Measurements from ENCODE around the gene CCL4.

DNA sequence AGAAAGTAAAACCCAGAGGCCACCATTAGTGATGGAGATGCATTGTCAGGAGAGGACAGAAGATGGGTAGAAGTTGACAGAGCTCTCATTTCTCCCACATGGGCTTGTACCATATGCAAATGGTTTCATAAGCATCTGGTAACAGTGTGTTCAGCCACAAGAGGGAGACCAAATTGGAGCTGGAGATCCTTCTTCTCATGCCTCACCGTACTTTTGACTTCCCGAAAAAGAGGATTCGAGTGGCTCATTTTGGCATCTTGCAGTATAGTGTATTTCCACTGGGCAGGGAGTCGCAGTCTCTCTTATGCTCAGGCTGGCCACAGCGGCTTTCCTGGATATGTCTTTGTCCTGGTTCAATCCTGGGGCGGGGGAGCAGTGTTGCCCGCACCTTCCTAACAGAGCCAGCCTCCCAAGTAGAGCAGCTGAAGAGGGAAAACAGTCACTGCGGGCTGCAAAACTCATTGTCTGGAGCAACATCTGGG lies 49.1 kb downstream of the CCL4 start:
- TF ChIP-seq, protein P1, sequence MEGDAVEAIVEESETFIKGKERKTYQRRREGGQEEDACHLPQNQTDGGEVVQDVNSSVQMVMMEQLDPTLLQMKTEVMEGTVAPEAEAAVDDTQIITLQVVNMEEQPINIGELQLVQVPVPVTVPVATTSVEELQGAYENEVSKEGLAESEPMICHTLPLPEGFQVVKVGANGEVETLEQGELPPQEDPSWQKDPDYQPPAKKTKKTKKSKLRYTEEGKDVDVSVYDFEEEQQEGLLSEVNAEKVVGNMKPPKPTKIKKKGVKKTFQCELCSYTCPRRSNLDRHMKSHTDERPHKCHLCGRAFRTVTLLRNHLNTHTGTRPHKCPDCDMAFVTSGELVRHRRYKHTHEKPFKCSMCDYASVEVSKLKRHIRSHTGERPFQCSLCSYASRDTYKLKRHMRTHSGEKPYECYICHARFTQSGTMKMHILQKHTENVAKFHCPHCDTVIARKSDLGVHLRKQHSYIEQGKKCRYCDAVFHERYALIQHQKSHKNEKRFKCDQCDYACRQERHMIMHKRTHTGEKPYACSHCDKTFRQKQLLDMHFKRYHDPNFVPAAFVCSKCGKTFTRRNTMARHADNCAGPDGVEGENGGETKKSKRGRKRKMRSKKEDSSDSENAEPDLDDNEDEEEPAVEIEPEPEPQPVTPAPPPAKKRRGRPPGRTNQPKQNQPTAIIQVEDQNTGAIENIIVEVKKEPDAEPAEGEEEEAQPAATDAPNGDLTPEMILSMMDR (conservative IDR thresholded peaks at IDR 0.05; ENCODE audit: low read length): no peak
- TF ChIP-seq EZH2phosphoT487 (IDR thresholded peaks at IDR 0.05; ENCODE audit: borderline replicate concordance, low read depth, low read length): no peak
